ENCODE data around the gene TMEM121B. TPM values are rescaled to one million over a fixed set of nuclear protein-coding genes. Genes with fewer than 3 reads are reported as not detected.

Gene TMEM121B
- total and polyA plus RNA-seq, 4 donors = 0.06 to 0.17 (median 0.10) TPM

DNA sequence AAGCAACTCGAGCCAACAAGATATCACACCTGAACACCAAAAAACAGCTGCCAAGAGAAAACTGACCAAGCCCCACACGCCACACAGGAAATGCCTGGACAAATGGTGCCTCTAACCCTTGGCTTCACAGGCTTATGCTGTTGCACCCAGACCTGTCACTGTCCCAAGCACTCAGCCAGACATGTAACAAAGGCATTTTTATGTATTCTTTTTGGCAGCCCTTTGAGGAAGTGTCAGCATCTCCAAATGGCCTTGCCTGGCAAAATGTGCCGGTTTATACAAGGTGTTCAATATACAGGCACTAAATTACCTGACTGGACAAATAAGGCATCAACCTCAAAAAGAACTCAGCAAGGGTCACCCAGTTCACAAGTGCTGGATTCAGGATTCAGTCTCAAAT is 31.8 kb upstream of the TMEM121B start:
- Histone ChIP-seq H3K27ac (ENCODE audit: low read depth in 1 of 2, low read length in 2 of 2) (no peak overlapping the region), H3K9ac (ENCODE audit: low read depth in 1 of 2, low read length in 2 of 2) (no peak overlapping the region), H3K4me3 (ENCODE audit: low read depth in 1 of 3, low read length in 3 of 3) (no peak overlapping the region), H3K4me1 (ENCODE audit: control insufficient read depth in 4 of 4, insufficient read depth in 4 of 4, low read length in 3 of 4) (peaks cover 25 to 47% (median 32%) of the 10 kb centered on the region in 4 donors), H3K9me3 (ENCODE audit: control insufficient read depth in 4 of 4, low read length in 3 of 4) (no peaks in the 10 kb centered on the region), H3K36me3 (ENCODE audit: control insufficient read depth in 4 of 4, insufficient read depth in 3 of 4, low read depth in 1 of 4, low read length in 3 of 4) (peaks cover 0 to 2% (median 0%) of the 10 kb centered on the region in 4 donors), H3K27me3 (ENCODE audit: control insufficient read depth in 4 of 4, insufficient read depth in 4 of 4, low read length in 3 of 4) (no peaks in the 10 kb centered on the region)
- DNase-seq (ENCODE audit: low spot score) = no peak
- TF ChIP-seq, protein P1, sequence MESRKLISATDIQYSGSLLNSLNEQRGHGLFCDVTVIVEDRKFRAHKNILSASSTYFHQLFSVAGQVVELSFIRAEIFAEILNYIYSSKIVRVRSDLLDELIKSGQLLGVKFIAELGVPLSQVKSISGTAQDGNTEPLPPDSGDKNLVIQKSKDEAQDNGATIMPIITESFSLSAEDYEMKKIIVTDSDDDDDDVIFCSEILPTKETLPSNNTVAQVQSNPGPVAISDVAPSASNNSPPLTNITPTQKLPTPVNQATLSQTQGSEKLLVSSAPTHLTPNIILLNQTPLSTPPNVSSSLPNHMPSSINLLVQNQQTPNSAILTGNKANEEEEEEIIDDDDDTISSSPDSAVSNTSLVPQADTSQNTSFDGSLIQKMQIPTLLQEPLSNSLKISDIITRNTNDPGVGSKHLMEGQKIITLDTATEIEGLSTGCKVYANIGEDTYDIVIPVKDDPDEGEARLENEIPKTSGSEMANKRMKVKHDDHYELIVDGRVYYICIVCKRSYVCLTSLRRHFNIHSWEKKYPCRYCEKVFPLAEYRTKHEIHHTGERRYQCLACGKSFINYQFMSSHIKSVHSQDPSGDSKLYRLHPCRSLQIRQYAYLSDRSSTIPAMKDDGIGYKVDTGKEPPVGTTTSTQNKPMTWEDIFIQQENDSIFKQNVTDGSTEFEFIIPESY (IDR thresholded peaks at IDR 0.05) = no peak
- TF ChIP-seq SP1 (IDR thresholded peaks at IDR 0.05) (no peak), JUND (IDR thresholded peaks at IDR 0.05) (no peak), RAD21 (IDR thresholded peaks at IDR 0.05) (no peak), YY1 (IDR thresholded peaks at IDR 0.05) (no peak), TAF1 (conservative IDR thresholded peaks at IDR 0.05) (no peak)
- TF ChIP-seq, protein P2, sequence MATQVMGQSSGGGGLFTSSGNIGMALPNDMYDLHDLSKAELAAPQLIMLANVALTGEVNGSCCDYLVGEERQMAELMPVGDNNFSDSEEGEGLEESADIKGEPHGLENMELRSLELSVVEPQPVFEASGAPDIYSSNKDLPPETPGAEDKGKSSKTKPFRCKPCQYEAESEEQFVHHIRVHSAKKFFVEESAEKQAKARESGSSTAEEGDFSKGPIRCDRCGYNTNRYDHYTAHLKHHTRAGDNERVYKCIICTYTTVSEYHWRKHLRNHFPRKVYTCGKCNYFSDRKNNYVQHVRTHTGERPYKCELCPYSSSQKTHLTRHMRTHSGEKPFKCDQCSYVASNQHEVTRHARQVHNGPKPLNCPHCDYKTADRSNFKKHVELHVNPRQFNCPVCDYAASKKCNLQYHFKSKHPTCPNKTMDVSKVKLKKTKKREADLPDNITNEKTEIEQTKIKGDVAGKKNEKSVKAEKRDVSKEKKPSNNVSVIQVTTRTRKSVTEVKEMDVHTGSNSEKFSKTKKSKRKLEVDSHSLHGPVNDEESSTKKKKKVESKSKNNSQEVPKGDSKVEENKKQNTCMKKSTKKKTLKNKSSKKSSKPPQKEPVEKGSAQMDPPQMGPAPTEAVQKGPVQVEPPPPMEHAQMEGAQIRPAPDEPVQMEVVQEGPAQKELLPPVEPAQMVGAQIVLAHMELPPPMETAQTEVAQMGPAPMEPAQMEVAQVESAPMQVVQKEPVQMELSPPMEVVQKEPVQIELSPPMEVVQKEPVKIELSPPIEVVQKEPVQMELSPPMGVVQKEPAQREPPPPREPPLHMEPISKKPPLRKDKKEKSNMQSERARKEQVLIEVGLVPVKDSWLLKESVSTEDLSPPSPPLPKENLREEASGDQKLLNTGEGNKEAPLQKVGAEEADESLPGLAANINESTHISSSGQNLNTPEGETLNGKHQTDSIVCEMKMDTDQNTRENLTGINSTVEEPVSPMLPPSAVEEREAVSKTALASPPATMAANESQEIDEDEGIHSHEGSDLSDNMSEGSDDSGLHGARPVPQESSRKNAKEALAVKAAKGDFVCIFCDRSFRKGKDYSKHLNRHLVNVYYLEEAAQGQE (IDR thresholded peaks at IDR 0.05) = no peak
- 51% methylated on average over 3 of the region's 3 CpGs for WGBS

DNA sequence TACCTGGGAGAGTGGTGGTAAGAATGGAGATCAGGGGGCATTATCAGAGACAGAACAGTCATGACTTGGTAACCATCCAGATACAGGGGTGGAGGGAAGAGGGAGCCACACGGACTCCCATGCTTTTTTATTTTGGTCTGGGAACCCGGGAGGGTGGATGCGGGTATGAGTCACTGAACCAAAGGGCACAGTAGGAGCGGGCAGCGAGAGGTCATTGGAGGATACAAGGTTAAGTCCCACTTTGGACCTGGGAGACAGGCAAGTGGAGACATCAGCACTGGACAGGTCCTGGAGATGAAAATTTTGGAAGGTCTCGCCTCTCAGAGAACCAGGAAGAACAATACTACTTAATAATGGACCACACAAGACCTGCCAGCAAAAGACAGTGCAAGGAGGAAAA is 31.2 kb upstream of the TMEM121B start:
- 55% methylated on average over 6 of the region's 6 CpGs for WGBS
- no peak for TF ChIP-seq YY1 (IDR thresholded peaks at IDR 0.05)
- TF ChIP-seq FOXA2 (IDR thresholded peaks at IDR 0.05) = no peak
- TF ChIP-seq, protein P1 (IDR thresholded peaks at IDR 0.05) = no peak
- TF ChIP-seq, protein P2 (IDR thresholded peaks at IDR 0.05) = peak; percentile 92
- TF ChIP-seq GABPA (IDR thresholded peaks at IDR 0.05 in 1 of 2, conservative IDR thresholded peaks at IDR 0.05 in 1 of 2) = no peak
- peak; percentile 43 to 87 for TF ChIP-seq RXRA (IDR thresholded peaks at IDR 0.05)
- no peak for TF ChIP-seq EGR1 (IDR thresholded peaks at IDR 0.05; ENCODE audit: low read depth in 2 of 2)
- TF ChIP-seq RAD21 (IDR thresholded peaks at IDR 0.05) = no peak
- TF ChIP-seq, protein P3, sequence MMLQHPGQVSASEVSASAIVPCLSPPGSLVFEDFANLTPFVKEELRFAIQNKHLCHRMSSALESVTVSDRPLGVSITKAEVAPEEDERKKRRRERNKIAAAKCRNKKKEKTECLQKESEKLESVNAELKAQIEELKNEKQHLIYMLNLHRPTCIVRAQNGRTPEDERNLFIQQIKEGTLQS (IDR thresholded peaks at IDR 0.05) = no peak
- TF ChIP-seq HNF4G (IDR thresholded peaks at IDR 0.05) = no peak
- TF ChIP-seq NR2F2 (IDR thresholded peaks at IDR 0.05) = no peak
- no peak for TF ChIP-seq TAF1 (conservative IDR thresholded peaks at IDR 0.05)
- TF ChIP-seq, protein P4, sequence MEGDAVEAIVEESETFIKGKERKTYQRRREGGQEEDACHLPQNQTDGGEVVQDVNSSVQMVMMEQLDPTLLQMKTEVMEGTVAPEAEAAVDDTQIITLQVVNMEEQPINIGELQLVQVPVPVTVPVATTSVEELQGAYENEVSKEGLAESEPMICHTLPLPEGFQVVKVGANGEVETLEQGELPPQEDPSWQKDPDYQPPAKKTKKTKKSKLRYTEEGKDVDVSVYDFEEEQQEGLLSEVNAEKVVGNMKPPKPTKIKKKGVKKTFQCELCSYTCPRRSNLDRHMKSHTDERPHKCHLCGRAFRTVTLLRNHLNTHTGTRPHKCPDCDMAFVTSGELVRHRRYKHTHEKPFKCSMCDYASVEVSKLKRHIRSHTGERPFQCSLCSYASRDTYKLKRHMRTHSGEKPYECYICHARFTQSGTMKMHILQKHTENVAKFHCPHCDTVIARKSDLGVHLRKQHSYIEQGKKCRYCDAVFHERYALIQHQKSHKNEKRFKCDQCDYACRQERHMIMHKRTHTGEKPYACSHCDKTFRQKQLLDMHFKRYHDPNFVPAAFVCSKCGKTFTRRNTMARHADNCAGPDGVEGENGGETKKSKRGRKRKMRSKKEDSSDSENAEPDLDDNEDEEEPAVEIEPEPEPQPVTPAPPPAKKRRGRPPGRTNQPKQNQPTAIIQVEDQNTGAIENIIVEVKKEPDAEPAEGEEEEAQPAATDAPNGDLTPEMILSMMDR (IDR thresholded peaks at IDR 0.05; ENCODE audit: low read depth, low read length, missing input control) = no peak
- TF ChIP-seq SP1 (IDR thresholded peaks at IDR 0.05) = no peak
- TF ChIP-seq JUND (IDR thresholded peaks at IDR 0.05) = peak in 1 of 2 donors; percentile 88
- TF ChIP-seq, protein P5, sequence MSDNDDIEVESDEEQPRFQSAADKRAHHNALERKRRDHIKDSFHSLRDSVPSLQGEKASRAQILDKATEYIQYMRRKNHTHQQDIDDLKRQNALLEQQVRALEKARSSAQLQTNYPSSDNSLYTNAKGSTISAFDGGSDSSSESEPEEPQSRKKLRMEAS (IDR thresholded peaks at IDR 0.05) = no peak
- no peak for TF ChIP-seq FOXA1 (IDR thresholded peaks at IDR 0.05)
- TF ChIP-seq HNF4A (conservative IDR thresholded peaks at IDR 0.05) = peak; percentile 21 to 69
- Histone ChIP-seq H3K9me3 (ENCODE audit: control insufficient read depth in 4 of 4, low read length in 3 of 4) (no peaks in the 10 kb centered on the region), H3K4me1 (ENCODE audit: control insufficient read depth in 4 of 4, insufficient read depth in 4 of 4, low read length in 3 of 4) (peaks cover 22 to 40% (median 26%) of the 10 kb centered on the region in 4 donors), H3K9ac (ENCODE audit: low read depth in 1 of 2, low read length in 2 of 2) (no peak overlapping the region), H3K4me3 (ENCODE audit: low read depth in 1 of 3, low read length in 3 of 3) (no peak overlapping the region), H3K36me3 (ENCODE audit: control insufficient read depth in 4 of 4, insufficient read depth in 3 of 4, low read depth in 1 of 4, low read length in 3 of 4) (peaks cover 0 to 4% (median 2%) of the 10 kb centered on the region in 4 donors), H3K27ac (ENCODE audit: low read depth in 1 of 2, low read length in 2 of 2) (peak overlapping the region; percentile 10 to 23), H3K27me3 (ENCODE audit: control insufficient read depth in 4 of 4, insufficient read depth in 4 of 4, low read length in 3 of 4) (no peaks in the 10 kb centered on the region)
- no peak for DNase-seq (ENCODE audit: low spot score)

Data from liver (tissue), 9 donors.